Measurements from ENCODE around the gene GNG12.

Gene GNG12

DNA sequence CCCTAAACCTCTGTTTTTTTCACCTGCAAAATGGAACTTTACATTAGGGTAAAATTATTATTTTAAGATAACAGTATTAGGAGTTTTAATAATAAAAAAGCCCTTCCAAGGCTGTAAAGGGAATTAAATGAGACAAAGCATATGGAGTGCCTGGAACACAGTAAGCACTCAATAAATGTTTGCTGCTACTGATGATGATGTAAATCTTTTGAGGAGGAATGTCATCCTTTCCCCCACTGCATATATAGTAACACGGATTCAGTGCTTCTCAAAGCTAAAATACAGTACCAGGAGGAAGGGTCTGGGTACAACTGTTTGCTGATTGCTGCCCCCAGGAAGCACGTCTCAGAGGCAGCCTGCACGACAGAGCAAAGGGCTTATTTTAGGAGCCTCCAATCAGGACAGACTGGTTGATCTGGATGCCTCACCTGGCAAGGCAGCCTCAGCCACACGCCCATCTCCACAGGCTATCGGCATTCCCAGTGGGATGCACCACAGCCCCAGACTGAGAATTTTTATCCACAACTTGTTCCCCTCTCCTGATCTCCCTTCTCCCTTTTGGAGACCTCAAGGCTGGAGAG lies 83.9 kb downstream of the GNG12 start:
- no peaks in the 10 kb centered on the region for H3K27me3 ChIP-seq (ENCODE audit: insufficient read depth, low read length)
- no peak overlapping the region for H3K4me3 ChIP-seq (ENCODE audit: low read length)
- no peak overlapping the region for H2AFZ ChIP-seq (ENCODE audit: low read depth, low read length)
- H3K4me1 ChIP-seq (ENCODE audit: insufficient read depth, low read length), result peaks cover 17% of the 10 kb centered on the region
- H3K9me3 ChIP-seq (ENCODE audit: low read length), result no peaks in the 10 kb centered on the region
- no peaks in the 10 kb centered on the region for H3K36me3 ChIP-seq (ENCODE audit: insufficient read depth, low read length)

DNA sequence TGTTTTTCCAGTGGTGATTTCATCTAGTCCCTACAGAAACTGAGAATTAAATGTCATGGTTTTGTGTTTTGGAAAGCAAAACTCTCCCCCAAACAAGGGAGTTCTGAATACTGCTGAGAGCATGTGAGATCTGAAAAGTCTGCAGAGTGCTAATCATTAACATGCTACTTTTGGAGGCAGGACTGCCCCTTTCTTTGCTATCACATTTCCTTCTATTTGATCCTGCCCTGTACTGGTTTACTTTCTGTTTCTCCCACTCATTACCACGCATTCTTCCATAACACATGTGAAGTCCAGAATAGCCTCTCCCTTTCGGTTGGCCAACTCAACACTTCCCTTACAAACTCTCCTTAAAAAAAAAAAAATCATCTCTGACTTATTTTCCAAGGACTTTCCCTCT lies 84.6 kb downstream of the GNG12 start:
- no peaks in the 10 kb centered on the region for H3K9me3 ChIP-seq (ENCODE audit: low read length)
- H3K36me3 ChIP-seq (ENCODE audit: insufficient read depth, low read length), result no peaks in the 10 kb centered on the region
- peaks cover 17% of the 10 kb centered on the region for H3K4me1 ChIP-seq (ENCODE audit: insufficient read depth, low read length)
- no peak overlapping the region for H2AFZ ChIP-seq (ENCODE audit: low read depth, low read length)
- no peaks in the 10 kb centered on the region for H3K27me3 ChIP-seq (ENCODE audit: insufficient read depth, low read length)
- no peak overlapping the region for H3K4me3 ChIP-seq (ENCODE audit: low read length)

DNA sequence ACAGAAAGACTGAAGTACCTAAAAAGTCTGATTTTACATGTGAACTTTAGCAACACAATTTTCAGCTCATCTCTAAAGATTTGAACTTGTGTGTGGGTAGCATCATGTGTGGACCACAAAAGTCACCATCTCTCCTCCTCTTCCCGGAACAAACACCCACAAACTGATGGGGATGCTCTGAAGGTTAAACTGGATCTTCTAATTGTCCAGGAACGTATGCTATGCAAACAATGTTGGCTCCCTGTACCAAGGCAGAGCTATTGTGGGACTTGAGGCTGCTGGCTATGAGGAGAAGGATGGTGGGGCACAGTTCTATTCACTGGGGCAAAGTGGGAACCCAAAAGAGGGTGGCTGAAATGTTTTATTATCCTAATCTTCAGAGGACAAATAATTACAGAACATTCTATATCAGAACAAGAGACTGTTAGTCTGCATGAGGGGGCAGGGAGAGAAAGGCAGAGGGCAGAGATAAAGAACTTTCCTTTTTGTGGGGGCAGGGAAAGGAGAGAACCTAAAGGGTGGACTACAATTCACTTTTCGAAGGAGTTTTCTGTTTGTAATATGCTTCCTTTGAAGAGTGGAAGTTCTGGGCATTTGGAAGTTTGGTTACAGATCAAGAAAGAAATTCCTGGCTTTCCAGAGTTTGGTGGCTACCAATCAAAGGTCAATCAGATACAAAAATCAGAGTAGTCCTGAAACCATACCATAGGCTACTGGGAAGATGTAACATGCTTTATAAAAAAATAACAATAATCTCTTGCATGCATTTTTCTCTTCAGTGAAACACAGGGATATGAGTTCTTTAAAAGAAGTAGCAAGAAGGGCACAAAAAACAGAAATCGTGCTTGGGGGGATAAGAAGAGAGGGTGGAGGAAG lies 85.4 kb downstream of the GNG12 start:
- H2AFZ ChIP-seq (ENCODE audit: low read depth, low read length), result no peak overlapping the region
- H3K36me3 ChIP-seq (ENCODE audit: insufficient read depth, low read length), result no peaks in the 10 kb centered on the region
- H3K4me1 ChIP-seq (ENCODE audit: insufficient read depth, low read length), result peaks cover 17% of the 10 kb centered on the region
- no peak overlapping the region for H3K4me3 ChIP-seq (ENCODE audit: low read length)
- no peaks in the 10 kb centered on the region for H3K27me3 ChIP-seq (ENCODE audit: insufficient read depth, low read length)
- no peaks in the 10 kb centered on the region for H3K9me3 ChIP-seq (ENCODE audit: low read length)

DNA sequence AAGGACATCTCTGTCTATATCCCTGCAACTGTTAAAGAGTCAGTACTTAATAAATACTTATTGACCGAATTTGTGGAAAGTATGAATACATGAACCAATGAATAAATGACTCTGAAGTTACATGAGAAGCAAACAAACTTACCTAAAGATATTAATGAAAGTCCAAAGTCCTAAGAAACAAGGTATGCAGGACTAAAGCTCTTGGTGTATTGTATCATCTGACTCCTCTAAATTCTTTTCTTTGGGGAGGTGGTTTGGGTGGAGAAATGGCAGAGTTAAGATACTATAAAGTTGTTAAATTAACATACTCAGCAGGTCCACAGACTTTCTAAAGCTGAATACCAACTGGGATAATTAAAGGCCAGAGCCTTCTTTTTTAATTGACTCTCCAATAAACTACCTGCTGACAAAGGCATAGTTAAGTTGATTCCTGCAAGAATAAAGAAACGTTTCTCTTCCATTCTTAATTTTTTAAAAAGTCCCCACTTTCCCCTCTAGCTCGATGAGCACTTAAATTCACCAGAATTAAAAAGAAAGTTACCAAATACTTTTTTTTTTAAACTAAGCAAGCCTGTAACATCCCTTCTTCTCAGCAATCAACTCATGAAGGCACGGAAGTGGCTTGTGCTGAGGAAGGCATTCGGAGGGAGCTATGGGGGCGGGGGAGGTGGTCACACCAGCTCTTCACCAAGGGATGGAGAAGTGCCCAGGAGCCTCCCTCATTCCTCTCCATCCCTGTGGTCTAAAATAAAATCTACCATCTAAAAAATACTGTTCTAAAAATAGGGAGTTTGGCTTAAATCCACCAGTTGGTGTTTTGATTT lies 87.2 kb downstream of the GNG12 start:
- H3K4me1 ChIP-seq (ENCODE audit: insufficient read depth, low read length), result peaks cover 17% of the 10 kb centered on the region
- H2AFZ ChIP-seq (ENCODE audit: low read depth, low read length), result no peak overlapping the region
- H3K36me3 ChIP-seq (ENCODE audit: insufficient read depth, low read length), result no peaks in the 10 kb centered on the region
- H3K4me3 ChIP-seq (ENCODE audit: low read length), result no peak overlapping the region
- H3K9me3 ChIP-seq (ENCODE audit: low read length), result no peaks in the 10 kb centered on the region
- H3K27me3 ChIP-seq (ENCODE audit: insufficient read depth, low read length), result no peaks in the 10 kb centered on the region

DNA sequence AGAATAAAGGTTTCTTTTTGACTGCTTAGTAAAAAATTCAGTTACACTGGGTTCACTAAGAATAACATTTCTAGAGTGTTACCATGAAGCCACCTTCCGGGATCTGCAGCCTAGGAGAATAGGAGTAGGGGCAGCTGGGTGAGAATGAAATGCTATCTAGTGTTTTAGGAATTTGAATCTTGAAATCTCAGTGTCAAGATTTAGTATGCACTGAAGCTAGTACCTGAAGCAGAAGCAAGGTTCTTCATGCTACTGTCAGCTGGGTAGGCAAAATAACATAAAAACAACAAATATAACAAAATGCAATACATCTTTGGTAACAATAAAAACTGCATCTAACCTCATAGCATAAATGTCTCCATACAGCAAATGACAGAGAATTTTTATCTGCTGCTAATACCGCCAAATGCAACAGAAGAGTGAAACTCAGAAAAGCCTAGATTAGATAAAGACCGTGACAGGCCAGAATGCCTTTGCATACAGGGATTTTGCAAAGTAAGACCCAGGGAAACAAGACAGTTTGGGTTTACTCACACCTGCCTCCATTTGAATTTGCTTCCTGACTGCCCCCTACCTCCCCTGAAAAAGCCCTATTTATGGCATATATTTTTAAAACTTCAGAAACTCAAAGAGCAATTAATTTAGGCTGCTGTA lies 90.1 kb downstream of the GNG12 start:
- Histone ChIP-seq H3K4me1 (ENCODE audit: insufficient read depth, low read length) (peaks cover 7% of the 10 kb centered on the region), H3K9me3 (ENCODE audit: low read length) (no peaks in the 10 kb centered on the region), H3K27me3 (ENCODE audit: insufficient read depth, low read length) (no peaks in the 10 kb centered on the region), H3K4me3 (ENCODE audit: low read length) (no peak overlapping the region), H3K36me3 (ENCODE audit: insufficient read depth, low read length) (no peaks in the 10 kb centered on the region), H2AFZ (ENCODE audit: low read depth, low read length) (no peak overlapping the region)

DNA sequence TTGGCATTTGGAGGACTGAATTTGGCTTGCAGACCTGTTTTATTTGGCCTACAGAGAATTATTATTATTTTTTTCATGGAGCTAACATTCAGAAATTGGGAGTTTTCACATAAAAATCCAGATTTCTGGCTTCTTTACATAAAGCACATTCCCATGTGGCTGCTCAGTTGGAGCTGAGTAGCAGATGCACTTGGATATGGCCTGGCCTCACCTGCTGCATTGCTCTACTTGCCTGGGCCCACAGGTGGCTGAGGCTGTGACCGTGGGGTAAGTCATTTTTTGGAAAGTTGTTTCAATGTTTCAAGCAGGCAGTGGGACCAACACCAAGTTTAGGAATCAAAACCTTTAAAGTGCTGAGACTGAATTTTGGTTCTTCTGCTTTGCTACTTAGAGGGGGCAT lies 91.5 kb downstream of the GNG12 start:
- no peaks in the 10 kb centered on the region for H3K36me3 ChIP-seq (ENCODE audit: insufficient read depth, low read length)
- H3K27me3 ChIP-seq (ENCODE audit: insufficient read depth, low read length), result no peaks in the 10 kb centered on the region
- no peaks in the 10 kb centered on the region for H3K4me1 ChIP-seq (ENCODE audit: insufficient read depth, low read length)
- no peak overlapping the region for H2AFZ ChIP-seq (ENCODE audit: low read depth, low read length)
- no peaks in the 10 kb centered on the region for H3K9me3 ChIP-seq (ENCODE audit: low read length)
- no peak overlapping the region for H3K4me3 ChIP-seq (ENCODE audit: low read length)

DNA sequence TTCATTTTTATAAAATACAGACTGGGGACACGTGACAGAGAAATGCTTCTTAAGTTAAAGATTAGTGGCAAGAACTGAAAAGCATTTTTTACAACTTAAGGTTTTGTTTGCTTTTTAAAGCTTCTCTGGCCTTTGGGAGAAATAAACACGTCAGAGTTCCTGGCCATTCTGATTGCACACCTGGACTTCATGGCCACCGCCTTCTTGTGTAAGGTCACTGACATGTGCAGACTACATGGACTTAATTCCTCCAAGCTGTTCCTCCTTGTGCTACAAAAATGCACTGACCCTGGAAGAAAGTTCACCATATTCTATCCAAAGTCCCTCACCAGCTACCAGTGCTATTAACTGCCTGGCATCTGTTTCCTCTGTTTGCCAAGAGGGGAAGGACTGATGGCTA lies 92.1 kb downstream of the GNG12 start:
- Histone ChIP-seq H3K4me1 (ENCODE audit: insufficient read depth, low read length) (peaks cover 6% of the 10 kb centered on the region), H3K27me3 (ENCODE audit: insufficient read depth, low read length) (no peaks in the 10 kb centered on the region), H3K4me3 (ENCODE audit: low read length) (no peak overlapping the region), H3K9me3 (ENCODE audit: low read length) (no peaks in the 10 kb centered on the region), H3K36me3 (ENCODE audit: insufficient read depth, low read length) (no peaks in the 10 kb centered on the region), H2AFZ (ENCODE audit: low read depth, low read length) (no peak overlapping the region)

DNA sequence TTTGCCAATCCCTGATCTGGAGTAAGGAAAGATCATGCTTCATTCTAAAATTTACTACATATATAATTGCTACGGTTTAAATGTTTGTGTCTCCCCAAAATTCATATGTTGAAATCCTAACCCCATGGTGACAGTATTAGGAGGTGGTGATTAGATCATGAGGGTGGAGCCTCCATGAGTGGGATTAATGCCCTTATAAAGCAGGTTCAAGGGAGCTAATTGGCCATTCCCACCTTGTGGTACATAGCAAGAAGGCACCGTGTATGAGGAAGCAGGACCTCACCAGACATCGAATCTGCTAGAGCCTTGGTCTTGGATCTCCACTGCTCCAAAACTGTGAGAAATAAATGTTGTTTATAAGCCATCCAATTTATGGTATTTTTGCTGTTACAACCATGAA lies 92.7 kb downstream of the GNG12 start:
- Histone ChIP-seq H3K9me3 (ENCODE audit: low read length) (no peaks in the 10 kb centered on the region), H3K27me3 (ENCODE audit: insufficient read depth, low read length) (no peaks in the 10 kb centered on the region), H3K36me3 (ENCODE audit: insufficient read depth, low read length) (no peaks in the 10 kb centered on the region), H2AFZ (ENCODE audit: low read depth, low read length) (no peak overlapping the region), H3K4me3 (ENCODE audit: low read length) (no peak overlapping the region), H3K4me1 (ENCODE audit: insufficient read depth, low read length) (peaks cover 10% of the 10 kb centered on the region)

DNA sequence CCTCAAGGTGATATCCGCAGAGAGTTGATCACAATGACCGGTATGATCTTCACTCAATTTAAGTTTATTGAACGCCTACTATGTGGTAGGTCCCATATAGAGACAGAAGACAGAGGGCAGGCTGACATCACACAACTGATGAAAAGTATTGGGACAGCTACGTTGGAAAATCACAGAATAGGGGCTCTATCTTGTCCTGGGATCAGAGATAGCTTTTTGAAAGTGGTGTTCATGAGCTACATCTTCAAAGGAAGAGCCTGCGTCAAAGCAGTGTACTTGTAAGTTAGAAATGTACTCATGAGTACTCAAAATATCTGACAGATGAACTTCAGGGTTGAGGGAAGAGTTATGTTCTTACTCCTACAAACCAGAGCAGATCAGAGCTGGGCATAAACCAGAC lies 93.9 kb downstream of the GNG12 start:
- H3K4me3 ChIP-seq (ENCODE audit: low read length), result no peak overlapping the region
- no peaks in the 10 kb centered on the region for H3K9me3 ChIP-seq (ENCODE audit: low read length)
- peaks cover 10% of the 10 kb centered on the region for H3K4me1 ChIP-seq (ENCODE audit: insufficient read depth, low read length)
- H3K36me3 ChIP-seq (ENCODE audit: insufficient read depth, low read length), result no peaks in the 10 kb centered on the region
- H2AFZ ChIP-seq (ENCODE audit: low read depth, low read length), result no peak overlapping the region
- no peaks in the 10 kb centered on the region for H3K27me3 ChIP-seq (ENCODE audit: insufficient read depth, low read length)

DNA sequence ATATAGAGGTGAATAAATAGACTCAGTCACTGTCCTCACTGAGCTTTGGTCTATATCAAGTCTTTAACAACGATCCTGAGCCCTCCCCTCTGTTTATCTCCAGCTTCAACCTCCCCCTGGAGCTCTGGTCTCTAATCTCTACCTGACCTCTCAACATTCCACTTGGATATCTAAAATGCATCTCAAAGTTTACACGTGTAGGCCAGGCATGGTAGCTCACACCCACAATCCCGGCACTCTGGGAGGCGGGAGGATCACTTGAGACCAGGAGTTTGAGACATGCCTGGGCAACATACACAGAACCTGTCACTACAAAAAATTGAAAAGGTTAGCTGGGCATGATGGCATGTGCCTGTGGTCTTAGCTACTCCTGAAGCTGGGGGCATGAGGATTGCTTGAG lies 94.9 kb downstream of the GNG12 start:
- Histone ChIP-seq H3K9me3 (ENCODE audit: low read length) (no peaks in the 10 kb centered on the region), H2AFZ (ENCODE audit: low read depth, low read length) (no peak overlapping the region), H3K36me3 (ENCODE audit: insufficient read depth, low read length) (no peaks in the 10 kb centered on the region), H3K4me3 (ENCODE audit: low read length) (no peak overlapping the region), H3K4me1 (ENCODE audit: insufficient read depth, low read length) (peaks cover 10% of the 10 kb centered on the region), H3K27me3 (ENCODE audit: insufficient read depth, low read length) (no peaks in the 10 kb centered on the region)

DNA sequence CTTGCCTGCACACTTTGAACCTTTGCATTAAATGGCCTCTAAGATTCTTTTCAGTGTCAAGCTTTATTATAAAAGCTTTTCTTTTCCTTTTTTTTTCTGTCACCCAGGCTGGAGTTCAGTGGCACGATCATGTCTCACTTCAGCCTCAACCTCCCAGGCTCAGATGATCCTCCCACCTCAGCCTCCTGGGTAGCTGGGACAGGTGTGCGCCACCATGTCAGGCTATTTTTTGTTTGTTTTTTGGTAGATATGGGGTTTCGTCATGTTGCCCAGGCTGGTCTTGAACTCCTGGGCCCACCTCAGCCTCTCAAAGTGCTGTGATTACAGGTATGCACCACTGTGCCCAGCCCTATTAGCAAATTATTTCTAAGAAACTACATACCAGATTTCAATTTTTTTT lies 95.4 kb downstream of the GNG12 start:
- H3K27me3 ChIP-seq (ENCODE audit: insufficient read depth, low read length), result no peaks in the 10 kb centered on the region
- peaks cover 10% of the 10 kb centered on the region for H3K4me1 ChIP-seq (ENCODE audit: insufficient read depth, low read length)
- no peaks in the 10 kb centered on the region for H3K36me3 ChIP-seq (ENCODE audit: insufficient read depth, low read length)
- no peaks in the 10 kb centered on the region for H3K9me3 ChIP-seq (ENCODE audit: low read length)
- H2AFZ ChIP-seq (ENCODE audit: low read depth, low read length), result no peak overlapping the region
- no peak overlapping the region for H3K4me3 ChIP-seq (ENCODE audit: low read length)

DNA sequence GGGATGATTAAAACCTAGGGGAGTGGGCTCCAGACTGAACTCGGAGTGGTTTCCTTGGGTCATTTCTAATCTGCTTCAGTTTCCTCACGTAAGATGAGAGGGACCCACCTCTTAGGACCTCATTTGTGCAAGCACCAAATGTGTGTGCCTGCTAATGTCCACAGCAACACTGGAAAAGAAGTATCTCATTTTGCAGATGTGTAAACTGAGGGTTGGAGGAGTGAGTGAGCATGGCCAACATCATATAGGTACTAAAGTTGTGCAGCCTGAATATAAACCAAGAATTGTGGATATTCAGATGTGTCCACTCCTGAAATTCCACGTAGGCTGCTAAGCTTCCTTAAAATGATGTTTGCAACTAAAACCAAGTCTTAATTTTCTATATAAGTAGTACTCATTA lies 96.5 kb downstream of the GNG12 start:
- Histone ChIP-seq H3K4me3 (ENCODE audit: low read length) (no peak overlapping the region), H3K4me1 (ENCODE audit: insufficient read depth, low read length) (peaks cover 10% of the 10 kb centered on the region), H3K27me3 (ENCODE audit: insufficient read depth, low read length) (no peaks in the 10 kb centered on the region), H2AFZ (ENCODE audit: low read depth, low read length) (peak overlapping the region; percentile 50), H3K36me3 (ENCODE audit: insufficient read depth, low read length) (no peaks in the 10 kb centered on the region), H3K9me3 (ENCODE audit: low read length) (no peaks in the 10 kb centered on the region)
